Neural progenitor cell (in vitro differentiated cells): Measurements from ENCODE around the gene GLRA1. TPM values are rescaled to one million over a fixed set of nuclear protein-coding genes. Genes with fewer than 3 reads are reported as not detected.
A peak's percentile ranks its signal among the peaks of the same experiment; 100 is the strongest.

Experiments used
- DNase-seq: peaks from one replicate; pipeline ENCODE4 v3.0.0-alpha.2; 2016; ENCODE audit warnings: low spot score
- H2AFZ ChIP-seq: fragments of 200-600 bp; sonication (generic); replicated peaks from 2 replicates; pipeline ENCODE4 v1.6.1; 2016; ENCODE audit warnings: antibody characterized with exemption
- H3F3A ChIP-seq: fragments of 200-600 bp; sonication (generic); 2 replicates; pipeline ENCODE4 v1.6.1; 2016; ENCODE audit warnings: antibody characterized with exemption, low read depth
- H3K27ac ChIP-seq: fragments of 200-600 bp; sonication (generic); 2 replicates; pipeline ENCODE4 v1.5.1; 2016; ENCODE audit warnings: mild to moderate bottlenecking
- H3K27me3 ChIP-seq: fragments of 200-600 bp; sonication (generic); 2 replicates; pipeline ENCODE4 v1.6.1; 2016; ENCODE audit warnings: mild to moderate bottlenecking, moderate library complexity
- H3K36me3 ChIP-seq: fragments of 200-600 bp; sonication (generic); 2 replicates; pipeline ENCODE4 v1.5.1; 2016
- H3K4me1 ChIP-seq: fragments of 200-600 bp; sonication (generic); 2 replicates; pipeline ENCODE4 v1.6.1; 2016; ENCODE audit warnings: mixed run types
- H3K4me2 ChIP-seq: fragments of 200-600 bp; sonication (generic); 2 replicates; pipeline ENCODE4 v1.6.1; 2016
- H3K4me3 ChIP-seq: fragments of 200-600 bp; sonication (generic); 2 replicates; pipeline ENCODE4 v1.5.1; 2016
- H3K79me2 ChIP-seq: fragments of 200-600 bp; sonication (generic); 2 replicates; pipeline ENCODE4 v1.6.1; 2016; ENCODE audit warnings: low read depth
- H3K9ac ChIP-seq: fragments of 200-600 bp; sonication (generic); 2 replicates; pipeline ENCODE4 v1.6.1; 2016
- H3K9me3 ChIP-seq: fragments of 200-600 bp; sonication (generic); 2 replicates; pipeline ENCODE4 v1.5.1; 2016; ENCODE audit warnings: low read depth
- H4K20me1 ChIP-seq: fragments of 200-600 bp; sonication (generic); 2 replicates; pipeline ENCODE4 v1.6.1; 2016; ENCODE audit warnings: low read depth
- H3K27ac Mint-ChIP-seq: 3 replicates; pipeline ENCODE4 v1.8.0; 2021; ENCODE audit warnings: mixed read lengths
- H3K27me3 Mint-ChIP-seq: 2 replicates; pipeline ENCODE4 v1.8.0; 2022; ENCODE audit warnings: low read depth, mild to moderate bottlenecking, inconsistent platforms, moderate library complexity, mixed read lengths; ENCODE audit not compliant: insufficient read depth
- H3K36me3 Mint-ChIP-seq: 3 replicates; pipeline ENCODE4 v1.8.0; 2021; ENCODE audit warnings: mixed read lengths
- H3K4me1 Mint-ChIP-seq: 3 replicates; pipeline ENCODE4 v1.8.0; 2021; ENCODE audit warnings: mixed read lengths
- H3K4me3 Mint-ChIP-seq: 3 replicates; pipeline ENCODE4 v1.8.0; 2021; ENCODE audit warnings: mild to moderate bottlenecking, moderate library complexity, mixed read lengths
- H3K9me3 Mint-ChIP-seq: 3 replicates; pipeline ENCODE4 v1.8.0; 2020; ENCODE audit warnings: mixed read lengths
- CTCF ChIP-seq: fragments of 200-600 bp; sonication (generic); IDR thresholded peaks from 2 replicates; pipeline ENCODE4 v1.5.1; 2017; ENCODE audit warnings: antibody characterized with exemption, mild to moderate bottlenecking
- EZH2 ChIP-seq: fragments of 200-600 bp; sonication (generic); IDR thresholded peaks from 2 replicates; pipeline ENCODE4 v1.6.1; 2017; ENCODE audit warnings: antibody characterized with exemption, mild to moderate bottlenecking, moderate library complexity
- EZH2phosphoT487 ChIP-seq: fragments of 200-600 bp; sonication (generic); IDR thresholded peaks from 2 replicates; pipeline ENCODE4 v1.6.1; 2017; ENCODE audit warnings: antibody characterized with exemption
- total RNA-seq: library from RNA; depleted of rRNA; stranded (reverse); fragments of >200 nt; gene quantifications from 2 replicates; pipeline ENCODE4 v1.2.3, GENCODE V29; 2015; ENCODE audit warnings: low replicate concordance

GLRA1 gene
- total RNA-seq, 1 donor from 2014 or later: not detected

- TF ChIP-seq EZH2 (no peak), CTCF (no peak), EZH2phosphoT487 (no peak)
- Histone ChIP-seq H4K20me1 (no peaks in the 10 kb centered on the region), H3F3A (peaks cover 4% of the 10 kb centered on the region), H3K27me3 (peaks cover 6% of the 10 kb centered on the region), H3K4me1 (no peaks in the 10 kb centered on the region), H3K4me2 (no peak overlapping the region), H3K27ac (no peak overlapping the region), H3K9me3 (peaks cover 18% of the 10 kb centered on the region), H2AFZ (no peak overlapping the region), H3K4me3 (no peak overlapping the region), H3K79me2 (no peaks in the 10 kb centered on the region), H3K36me3 (no peaks in the 10 kb centered on the region), H3K9ac (no peak overlapping the region)
- H3K9me3 Mint-ChIP-seq: peaks cover 29% of the 10 kb centered on the region
- H3K36me3 Mint-ChIP-seq: no peaks in the 10 kb centered on the region
- peaks cover 10% of the 10 kb centered on the region for H3K4me1 Mint-ChIP-seq
- H3K27me3 Mint-ChIP-seq: peaks cover 11% of the 10 kb centered on the region
- no peak for DNase-seq
- H3K4me3 Mint-ChIP-seq: no peak overlapping the region
- no peak overlapping the region for H3K27ac Mint-ChIP-seq
Observed at GRCh38 chr5:151935135-151935695, 10.6 kb upstream of the GLRA1 start.

GRCh38 chr5:151931260-151931659 lies 6.6 kb upstream of the GLRA1 start:
- no peaks in the 10 kb centered on the region for H3K36me3 ChIP-seq
- H4K20me1 ChIP-seq: peaks cover 2% of the 10 kb centered on the region
- no peak overlapping the region for H3K27ac Mint-ChIP-seq
- H3K4me1 ChIP-seq: peaks cover 2% of the 10 kb centered on the region
- no peaks in the 10 kb centered on the region for H3K79me2 ChIP-seq
- no peak overlapping the region for H3K4me2 ChIP-seq
- no peak overlapping the region for H3K27ac ChIP-seq
- peaks cover 18% of the 10 kb centered on the region for H3K9me3 ChIP-seq
- H3F3A ChIP-seq: peaks cover 6% of the 10 kb centered on the region
- H3K9me3 Mint-ChIP-seq: peaks cover 29% of the 10 kb centered on the region
- H3K27me3 Mint-ChIP-seq: peaks cover 19% of the 10 kb centered on the region
- no peak overlapping the region for H3K4me3 ChIP-seq
- peaks cover 15% of the 10 kb centered on the region for H3K4me1 Mint-ChIP-seq
- no peaks in the 10 kb centered on the region for H3K36me3 Mint-ChIP-seq
- H3K9ac ChIP-seq: no peak overlapping the region
- no peak overlapping the region for H3K4me3 Mint-ChIP-seq
- no peak for TF ChIP-seq CTCF
- TF ChIP-seq EZH2phosphoT487: no peak
- H3K27me3 ChIP-seq: peaks cover 36% of the 10 kb centered on the region
- no peak for DNase-seq
- no peak overlapping the region for H2AFZ ChIP-seq

DNA sequence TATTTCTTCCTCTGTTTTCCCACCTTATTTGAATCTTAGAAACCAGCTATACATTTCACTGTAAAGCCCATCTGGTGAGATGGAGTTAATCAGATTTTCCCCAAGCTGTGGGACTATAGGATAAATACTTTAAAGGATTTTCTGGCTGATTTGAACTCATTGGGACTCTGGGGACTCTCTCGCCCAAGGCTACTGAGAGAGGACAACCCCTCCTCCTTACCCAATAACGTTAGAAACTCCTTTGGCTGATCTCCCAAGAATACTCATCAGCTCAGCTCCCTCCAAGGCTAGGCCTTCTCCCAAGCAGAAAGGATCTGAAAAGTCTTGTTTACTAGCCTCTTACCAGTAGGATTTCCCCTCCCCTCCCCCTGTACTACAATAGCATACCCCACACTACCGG lies 1.5 kb upstream of the GLRA1 start:
- peak; percentile 69 for DNase-seq
- Mint-ChIP-seq H3K4me1 (peaks cover 33% of the 10 kb centered on the region), H3K9me3 (peaks cover 6% of the 10 kb centered on the region), H3K36me3 (no peaks in the 10 kb centered on the region), H3K27me3 (peaks cover 33% of the 10 kb centered on the region), H3K27ac (no peak overlapping the region), H3K4me3 (no peak overlapping the region)
- peaks cover 8% of the 10 kb centered on the region for H3K9me3 ChIP-seq
- peaks cover 85% of the 10 kb centered on the region for H3K27me3 ChIP-seq
- no peak overlapping the region for H3K27ac ChIP-seq
- peaks cover 11% of the 10 kb centered on the region for H3K4me1 ChIP-seq
- no peak overlapping the region for H3K9ac ChIP-seq
- H4K20me1 ChIP-seq: peaks cover 43% of the 10 kb centered on the region
- H3F3A ChIP-seq: peaks cover 29% of the 10 kb centered on the region
- H2AFZ ChIP-seq: no peak overlapping the region
- peak overlapping the region; percentile 28 for H3K4me2 ChIP-seq
- TF ChIP-seq EZH2phosphoT487 (no peak), EZH2 (no peak), CTCF (no peak)
- no peaks in the 10 kb centered on the region for H3K79me2 ChIP-seq
- H3K4me3 ChIP-seq: no peak overlapping the region
- H3K36me3 ChIP-seq: no peaks in the 10 kb centered on the region
